Measurements from ENCODE around the gene TAF4B.
"Not testable (repeated sequence)": the region's sequence is repeated elsewhere in the genome, so short reads cannot be mapped to it uniquely, and the experiment has no call there.

Gene TAF4B

GRCh38 chr18:26237363-26237762 is 11.1 kb downstream of the TAF4B start:
- DNase-seq = not testable (repeated sequence)

GRCh38 chr18:26238718-26239117 is 12.5 kb downstream of the TAF4B start:
- not testable (repeated sequence) for DNase-seq

- DNase-seq = not testable (repeated sequence)
Measured at GRCh38 chr18:26242392-26242791, 16.1 kb downstream of the TAF4B start.

DNA sequence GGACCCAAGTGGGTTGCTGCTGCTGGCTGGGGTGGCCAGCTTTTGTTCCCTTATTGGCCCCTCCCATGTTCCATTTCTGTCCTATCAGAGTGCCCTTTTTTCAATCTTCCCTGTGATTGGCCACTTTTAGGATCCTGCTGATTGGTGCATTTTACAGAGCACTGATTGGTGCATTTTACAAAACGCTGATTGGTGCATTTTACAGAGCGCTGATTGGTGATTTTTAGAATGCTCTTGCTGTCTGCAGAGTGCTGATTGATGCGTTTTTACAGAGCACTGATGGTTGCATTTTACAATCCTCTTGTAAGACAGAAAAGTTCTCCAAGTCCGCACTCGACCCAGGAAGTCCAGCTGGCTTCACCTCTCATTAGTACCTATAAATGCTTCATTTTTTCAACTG is 19.2 kb downstream of the TAF4B start:
- DNase-seq = not testable (repeated sequence)

DNA sequence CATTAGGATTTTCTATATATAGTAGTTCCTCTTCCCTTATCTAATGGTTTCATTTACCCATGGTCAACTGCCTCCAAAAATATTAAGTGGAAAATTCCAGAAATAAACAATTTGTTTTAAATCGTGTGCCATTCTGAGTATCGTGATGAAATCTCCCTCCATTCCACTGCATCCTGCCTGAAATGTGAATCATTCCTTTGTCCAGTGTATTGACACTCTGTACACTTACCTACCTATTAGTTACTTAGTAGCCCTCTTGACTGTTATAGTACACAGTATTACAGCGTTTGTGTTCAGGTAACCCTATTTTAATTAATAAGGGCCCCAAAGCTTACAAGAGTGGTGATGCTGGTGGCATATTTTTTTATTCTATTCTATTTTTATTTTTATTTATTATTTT is 26.2 kb downstream of the TAF4B start:
- no peak for DNase-seq

- not testable (repeated sequence) for DNase-seq
Measured at GRCh38 chr18:26254808-26255207, 28.6 kb downstream of the TAF4B start.

DNA sequence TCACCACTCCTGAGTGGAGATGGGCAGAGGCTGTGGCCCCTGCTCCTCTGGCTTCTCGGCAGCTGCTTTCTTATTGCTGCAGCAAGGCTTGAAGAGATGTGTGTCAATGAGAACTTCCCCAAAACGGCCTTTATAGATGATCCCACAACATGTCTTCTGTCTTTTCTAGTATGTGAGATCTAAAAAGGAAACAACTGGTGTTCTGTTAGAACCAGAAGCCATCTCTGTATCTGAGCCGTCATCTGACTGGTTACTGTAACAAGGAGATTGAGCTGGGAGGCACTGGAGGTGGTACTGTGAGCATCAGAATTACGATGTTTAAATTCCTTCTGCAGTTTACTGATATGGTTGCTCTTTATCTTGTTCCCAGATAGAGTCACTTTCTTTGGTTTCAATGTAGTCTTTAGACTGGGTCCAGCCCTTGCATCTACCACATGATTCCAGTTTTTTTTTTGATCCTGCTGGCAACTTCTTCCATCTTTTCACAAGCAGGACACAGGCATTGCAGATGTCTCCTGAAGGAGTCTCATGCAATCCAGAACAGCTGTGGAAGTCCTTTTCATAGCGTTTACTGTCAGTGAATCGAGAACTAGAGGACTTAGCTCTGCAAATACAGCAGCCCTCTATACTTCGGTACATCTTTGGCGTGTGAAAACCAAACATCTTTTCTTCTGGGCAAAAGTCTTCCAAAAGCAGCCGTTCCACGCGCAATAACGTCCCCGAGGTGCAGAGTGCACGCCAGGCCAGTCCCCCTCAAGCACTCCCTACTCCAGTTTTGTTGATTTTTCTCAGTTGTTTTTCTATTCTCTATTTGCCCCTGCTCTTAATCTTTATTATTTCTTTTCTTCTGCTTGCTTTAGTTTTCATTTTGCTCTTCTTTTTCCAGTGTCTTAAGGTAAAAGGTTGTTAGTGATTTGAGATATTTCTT is 29.7 kb downstream of the TAF4B start:
- no peak for DNase-seq

- no peak for DNase-seq
Measured at GRCh38 chr18:26258711-26259110, 32.5 kb downstream of the TAF4B start.

- DNase-seq = not testable (repeated sequence)
Measured at GRCh38 chr18:26259416-26259815, 33.2 kb downstream of the TAF4B start.

DNA sequence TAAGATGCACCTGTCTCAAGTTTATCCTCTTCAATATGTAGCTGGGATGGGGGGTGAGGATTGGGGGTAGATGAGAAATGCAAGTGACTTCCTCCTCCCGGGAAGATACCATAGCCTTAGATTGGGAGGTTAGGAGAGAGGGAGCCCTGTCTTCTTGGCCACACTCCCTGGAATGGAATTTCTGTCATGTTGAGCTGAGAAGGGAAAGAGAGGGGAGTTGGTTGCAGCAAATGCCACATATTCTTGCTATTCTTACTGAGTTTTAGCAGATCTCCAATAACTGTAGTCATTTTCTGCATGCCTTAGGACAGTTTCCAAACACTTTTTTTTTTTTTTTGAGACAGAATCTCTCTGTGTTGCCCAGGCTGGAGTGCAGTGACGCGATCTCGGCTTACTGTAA is 35.9 kb downstream of the TAF4B start:
- DNase-seq = no peak

GRCh38 chr18:26267357-26267930 is 41.2 kb downstream of the TAF4B start:
- DNase-seq = no peak

DNA sequence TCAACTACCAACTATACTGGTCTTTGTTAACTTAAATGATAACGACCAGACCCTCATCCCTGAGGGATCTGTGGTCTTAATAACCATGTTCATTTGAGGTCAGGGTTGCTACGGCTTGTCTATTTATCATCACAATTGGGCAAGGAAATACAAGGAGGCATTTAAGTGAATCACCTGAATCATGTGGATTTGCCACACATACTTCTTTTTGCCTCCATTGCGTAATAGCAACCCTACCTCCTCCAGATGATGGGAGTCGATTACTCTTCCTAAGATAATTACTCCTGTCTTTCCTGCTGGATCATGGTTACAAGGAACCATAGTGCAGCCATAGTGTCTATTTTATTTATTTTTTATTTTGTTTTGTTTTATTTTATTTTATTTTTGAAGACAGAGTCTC is 42.2 kb downstream of the TAF4B start:
- DNase-seq = no peak

DNA sequence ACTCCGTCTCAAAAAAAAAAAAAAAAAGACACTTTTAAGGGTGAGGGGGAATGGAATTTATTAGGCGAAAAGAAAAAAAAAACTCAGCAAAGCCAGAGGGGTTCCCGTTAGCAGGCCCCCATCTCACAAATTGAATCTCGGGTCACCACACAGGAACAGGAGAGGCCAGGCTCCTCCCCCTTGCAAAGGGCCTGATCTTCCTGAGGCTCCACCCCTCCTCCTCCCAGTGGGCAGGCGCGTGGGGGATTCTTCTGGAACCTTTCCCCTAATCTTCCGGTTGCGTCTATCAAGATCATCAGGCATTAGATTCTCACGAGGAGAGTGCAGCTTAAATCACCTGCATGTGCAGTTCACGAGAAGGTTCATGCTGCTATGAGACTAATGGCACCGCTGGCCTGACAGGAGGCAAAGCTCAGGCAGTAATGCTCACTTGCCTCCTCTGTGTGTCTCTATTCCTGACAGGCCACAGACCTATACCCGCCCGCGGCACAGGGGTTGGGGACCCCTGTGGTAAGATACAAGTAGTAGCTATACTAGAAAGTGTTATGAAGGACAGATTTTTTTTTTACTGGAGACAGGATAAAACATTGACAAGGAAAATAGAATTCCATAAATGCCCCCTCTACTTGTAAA is 45.8 kb downstream of the TAF4B start:
- no peak for DNase-seq

GRCh38 chr18:26277374-26277773 is 51.1 kb downstream of the TAF4B start:
- DNase-seq = no peak

DNA sequence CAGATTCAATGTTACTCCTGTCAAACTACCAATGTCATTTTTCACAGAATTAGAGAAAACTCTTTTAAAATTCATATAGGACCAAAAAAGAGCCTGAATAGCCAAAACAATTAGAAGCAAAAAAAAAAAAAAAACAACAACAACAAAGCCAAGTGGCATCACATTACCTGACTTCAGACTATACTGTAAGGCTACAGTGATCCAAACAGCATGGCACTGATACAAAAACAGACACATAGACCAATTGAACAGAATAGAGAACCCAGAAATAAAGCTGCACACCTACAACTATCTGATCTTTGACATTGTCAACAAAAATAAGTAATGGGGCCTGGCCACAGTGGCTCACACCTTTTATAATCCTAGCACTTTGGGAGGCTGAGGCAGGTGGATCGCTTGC is 53.2 kb downstream of the TAF4B start:
- DNase-seq = no peak

- DNase-seq = no peak
Measured at GRCh38 chr18:26286008-26286407, 59.8 kb downstream of the TAF4B start.

DNA sequence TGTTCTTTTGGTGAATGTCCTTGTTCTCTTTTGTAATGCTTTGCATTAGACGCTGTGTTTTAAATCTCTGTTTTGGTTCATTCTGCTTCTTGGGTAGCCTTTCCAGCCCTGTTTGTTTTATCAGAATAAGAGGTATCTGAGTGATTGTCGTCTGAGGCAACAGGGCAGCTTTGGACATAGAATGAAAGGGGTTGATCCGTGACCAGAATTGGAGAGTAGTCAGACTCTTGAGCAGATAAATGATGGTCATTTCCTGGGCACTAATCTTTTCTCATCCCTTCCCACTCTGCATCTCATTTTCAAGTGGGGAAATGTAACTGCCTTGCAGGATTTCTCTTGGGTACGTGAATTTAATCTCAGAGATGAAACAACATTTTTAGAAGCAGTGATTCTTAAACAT is 61.4 kb downstream of the TAF4B start:
- no peak for DNase-seq

DNA sequence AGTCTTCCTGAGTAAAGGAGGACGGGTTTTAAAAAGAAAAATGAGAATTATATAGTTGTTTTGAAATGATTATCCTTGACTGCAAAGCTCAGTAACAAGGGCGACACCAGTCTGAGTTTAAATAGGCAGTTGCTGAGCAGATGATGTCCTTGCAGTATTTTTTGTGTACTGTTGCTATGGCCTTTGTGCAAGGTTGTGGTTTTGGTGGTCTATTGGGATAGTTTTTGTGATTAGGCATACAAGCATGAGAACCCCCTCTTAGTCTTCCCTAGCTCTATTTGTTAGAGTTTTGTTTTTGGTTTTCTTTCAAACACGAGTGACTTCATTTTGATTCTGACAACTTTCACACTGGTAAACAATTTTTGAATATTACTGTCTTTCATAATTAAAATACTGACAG is 64.1 kb downstream of the TAF4B start:
- DNase-seq = no peak

- DNase-seq = no peak
Measured at GRCh38 chr18:26293982-26294381, 67.7 kb downstream of the TAF4B start.

DNA sequence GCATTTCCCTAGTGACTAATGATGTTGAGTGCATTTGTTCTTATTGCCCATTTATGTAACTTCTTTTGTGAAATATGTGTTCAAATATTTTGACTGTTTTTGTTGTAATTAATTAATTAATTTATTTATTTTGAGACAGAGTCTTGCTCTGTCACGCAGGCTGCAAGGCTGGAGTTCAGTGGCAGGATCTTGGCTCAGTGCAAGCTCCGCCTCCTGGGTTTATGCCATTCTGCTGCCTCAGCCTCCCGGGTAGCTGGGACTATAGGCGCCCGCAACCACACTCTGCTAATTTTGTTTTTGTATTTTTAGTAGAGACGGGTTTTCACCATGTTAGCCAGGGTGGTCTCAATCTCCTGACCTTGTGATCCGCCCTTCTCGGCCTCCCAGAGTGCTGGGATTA is 71.9 kb downstream of the TAF4B start:
- DNase-seq = no peak

- DNase-seq = no peak
Measured at GRCh38 chr18:26301681-26302080, 75.4 kb downstream of the TAF4B start.

- DNase-seq = not testable (repeated sequence)
Measured at GRCh38 chr18:26303222-26303621, 77.0 kb downstream of the TAF4B start.

DNA sequence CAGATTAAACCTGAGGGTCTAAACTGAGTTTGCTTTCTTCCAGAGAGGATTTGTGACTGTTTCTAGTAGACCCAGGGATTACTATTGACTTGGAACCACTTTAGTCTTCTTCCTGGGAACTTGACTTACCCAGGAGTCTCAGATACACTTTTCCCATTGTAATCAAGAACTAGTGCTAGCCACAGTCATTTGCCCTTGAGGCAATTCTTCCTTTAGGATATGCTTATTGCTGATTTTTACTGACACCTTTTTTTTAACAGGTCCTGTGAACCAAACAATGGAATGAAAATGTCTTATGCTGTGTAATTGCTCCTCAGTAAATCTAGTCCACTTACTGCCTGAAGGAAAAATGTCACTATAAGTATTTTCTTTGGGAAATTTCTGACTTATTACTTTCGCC is 78.3 kb downstream of the TAF4B start:
- no peak for DNase-seq

DNA sequence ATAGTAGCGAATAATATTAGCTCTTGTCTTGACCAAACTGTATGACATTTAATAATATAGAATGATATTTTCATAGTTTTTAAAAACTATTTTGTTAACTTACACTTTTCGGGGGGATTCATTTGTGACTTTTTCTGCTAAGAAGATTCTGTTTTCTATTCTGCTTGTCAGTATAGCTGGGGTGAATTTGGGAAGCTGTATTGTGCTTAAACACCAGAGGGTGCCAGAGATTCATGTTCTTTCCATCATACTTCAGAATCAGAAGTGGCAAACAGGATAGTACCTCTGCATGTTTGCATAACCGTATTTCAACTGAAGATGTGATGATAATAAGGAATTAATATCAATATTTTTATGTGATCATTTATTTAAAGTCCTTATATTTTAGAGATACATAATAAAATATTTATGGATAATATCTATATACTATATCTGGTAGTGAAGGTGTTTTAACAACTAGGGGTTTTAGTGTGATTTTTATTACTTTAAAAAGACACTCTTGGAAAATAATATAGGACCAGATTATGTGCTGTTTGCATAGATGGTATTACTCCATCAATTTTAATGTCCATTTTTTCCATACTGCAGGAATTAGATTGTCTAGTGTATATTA is 81.0 kb downstream of the TAF4B start:
- DNase-seq = peak; percentile 66
